ENCODE data around the gene RHEB. TPM values are rescaled to one million over a fixed set of nuclear protein-coding genes. Genes with fewer than 3 reads are reported as not detected.

RHEB gene
- polyA plus RNA-seq, 1 of the 3 experiments (the other 2 are of a cell fraction): 87.3 TPM

- TF ChIP-seq NFIC (IDR thresholded peaks at IDR 0.05; ENCODE audit: borderline replicate concordance) (no peak), GABPA (IDR thresholded peaks at IDR 0.05; ENCODE audit: low read depth) (no peak), MEF2A (IDR thresholded peaks at IDR 0.05; ENCODE audit: borderline replicate concordance, low read depth) (no peak), RXRA (IDR thresholded peaks at IDR 0.05; ENCODE audit: borderline replicate concordance, low read depth) (no peak), ZBTB33 (IDR thresholded peaks at IDR 0.05; ENCODE audit: borderline replicate concordance, low read depth) (no peak), RCOR1 (IDR thresholded peaks at IDR 0.05; ENCODE audit: low read length) (no peak), FOXM1 (IDR thresholded peaks at IDR 0.05; ENCODE audit: low read depth) (no peak), PBX3 (IDR thresholded peaks at IDR 0.05) (no peak), TAF1 (IDR thresholded peaks at IDR 0.05; ENCODE audit: borderline replicate concordance, low read depth, low read length) (no peak), MAX (IDR thresholded peaks at IDR 0.05; ENCODE audit: low read depth) (no peak), EP300 (IDR thresholded peaks at IDR 0.05; ENCODE audit: borderline replicate concordance in 1 of 2, low read depth in 1 of 2, low read length in 1 of 2) (no peak), TEAD4 (IDR thresholded peaks at IDR 0.05; ENCODE audit: borderline replicate concordance, insufficient read depth) (no peak)
- no peaks in the 10 kb centered on the region for H4K20me1 ChIP-seq (ENCODE audit: insufficient read depth)
- peaks cover 0 to 2% of the 10 kb centered on the region in 2 experiments; a peak in 2 of 4 replicates for H3K4me1 ChIP-seq (ENCODE audit: control insufficient read depth in 1 of 2, insufficient read depth in 2 of 2, low read depth in 1 of 2, low read length in 1 of 2)
- no peaks in the 10 kb centered on the region for H3K79me2 ChIP-seq (ENCODE audit: insufficient read depth)
- no peak overlapping the region for H3K9ac ChIP-seq
- H2AFZ ChIP-seq (ENCODE audit: low read depth): no peak overlapping the region
- H3K9me3 ChIP-seq: no peaks in the 10 kb centered on the region
- no peaks in the 10 kb centered on the region for H3K36me3 ChIP-seq (replicated peaks in 1 of 2; ENCODE audit: control insufficient read depth in 1 of 2, insufficient read depth in 2 of 2, low read length in 1 of 2)
- H3K4me2 ChIP-seq: no peak overlapping the region
- POLR2A ChIA-PET: no interaction called here
- no peak for DNase-seq
- H3K9me2 ChIP-seq: no peaks in the 10 kb centered on the region
- no peaks in the 10 kb centered on the region; the same call in 1 of the 2 replicates for H3K27me3 ChIP-seq (ENCODE audit: insufficient read depth)
- no peaks in the 10 kb centered on the region for H3F3A ChIP-seq (replicated peaks; ENCODE audit: insufficient read depth)
- 87% methylated on average over 6 of the region's 6 CpGs for WGBS (ENCODE audit: low lambda C conversion rate)
- H3K27ac ChIP-seq (ENCODE audit: low read depth in 2 of 2, low read length in 1 of 2): no peak overlapping the region
- CTCF ChIA-PET: interaction anchor here (1.0 kb wide), 1 partner anchor 30 kb away, joined by 5 read pairs; the partner anchor contains the start of gene RHEB
- H3K4me3 ChIP-seq (ENCODE audit: low read depth in 2 of 2, low read length in 1 of 2): no peak overlapping the region
These were observed 29.9 kb upstream of the RHEB start for GRCh38 chr7:151549644-151550043.

- Histone ChIP-seq H2AFZ (ENCODE audit: low read depth) (no peak overlapping the region), H3K9me3 (no peaks in the 10 kb centered on the region), H4K20me1 (ENCODE audit: insufficient read depth) (no peaks in the 10 kb centered on the region), H3F3A (replicated peaks; ENCODE audit: insufficient read depth) (no peaks in the 10 kb centered on the region), H3K4me2 (no peak overlapping the region), H3K79me2 (ENCODE audit: insufficient read depth) (no peaks in the 10 kb centered on the region), H3K27ac (ENCODE audit: low read depth in 2 of 2, low read length in 1 of 2) (no peak overlapping the region), H3K27me3 (ENCODE audit: insufficient read depth) (peaks cover 4% of the 10 kb centered on the region; the same call in 1 of the 2 replicates), H3K9me2 (no peaks in the 10 kb centered on the region), H3K4me3 (ENCODE audit: low read depth in 2 of 2, low read length in 1 of 2) (no peak overlapping the region), H3K9ac (no peak overlapping the region), H3K36me3 (replicated peaks in 1 of 2; ENCODE audit: control insufficient read depth in 1 of 2, insufficient read depth in 2 of 2, low read length in 1 of 2) (no peaks in the 10 kb centered on the region), H3K4me1 (ENCODE audit: control insufficient read depth in 1 of 2, insufficient read depth in 2 of 2, low read depth in 1 of 2, low read length in 1 of 2) (peaks cover 0 to 2% of the 10 kb centered on the region in 2 experiments; a peak in 2 of 4 replicates)
- WGBS (ENCODE audit: low lambda C conversion rate): 94% methylated on average over 7 of the region's 7 CpGs
- DNase-seq: no peak
- ChIA-PET CTCF (no interaction called here), POLR2A (no interaction called here)
- TF ChIP-seq USF2 (IDR thresholded peaks at IDR 0.05; ENCODE audit: borderline replicate concordance, low read depth, low read length) (no peak), NFIC (IDR thresholded peaks at IDR 0.05; ENCODE audit: borderline replicate concordance) (no peak), TAF1 (IDR thresholded peaks at IDR 0.05; ENCODE audit: borderline replicate concordance, low read depth, low read length) (no peak), IRF3 (IDR thresholded peaks at IDR 0.05; ENCODE audit: low read depth, low read length) (no peak), REST (IDR thresholded peaks at IDR 0.05; ENCODE audit: low read depth, low read length) (no peak), EP300 (IDR thresholded peaks at IDR 0.05; ENCODE audit: borderline replicate concordance in 1 of 2, low read depth in 1 of 2, low read length in 1 of 2) (no peak), FOXM1 (IDR thresholded peaks at IDR 0.05; ENCODE audit: low read depth) (no peak), RCOR1 (IDR thresholded peaks at IDR 0.05; ENCODE audit: low read length) (no peak), MEF2A (IDR thresholded peaks at IDR 0.05; ENCODE audit: borderline replicate concordance, low read depth) (no peak), EZH2phosphoT487 (IDR thresholded peaks at IDR 0.05; ENCODE audit: borderline replicate concordance, low read depth) (no peak), GABPA (IDR thresholded peaks at IDR 0.05; ENCODE audit: low read depth) (no peak)
These were observed 29.4 kb upstream of the RHEB start for GRCh38 chr7:151549083-151549482.
